Measurements from ENCODE around the gene ISM1.

Gene ISM1

GRCh38 chr20:13180986-13181889, 39.8 kb upstream of the ISM1 start (continued):
- TF ChIP-seq PATZ1 (CRISPR knock-in tag; IDR thresholded peaks at IDR 0.05; ENCODE audit: borderline replicate concordance) (no peak), PPARA (CRISPR knock-in tag; IDR thresholded peaks at IDR 0.05; ENCODE audit: borderline replicate concordance) (no peak)

GRCh38 chr20:13183005-13183404, 38.1 kb upstream of the ISM1 start:
- no peak for ATAC-seq
- TF ChIP-seq CSRNP3 (CRISPR knock-in tag; IDR thresholded peaks at IDR 0.05), result no peak
- TF ChIP-seq BACH2 (CRISPR knock-in tag; IDR thresholded peaks at IDR 0.05; ENCODE audit: borderline replicate concordance), result no peak
- no peak for TF ChIP-seq SNAI2 (CRISPR knock-in tag; IDR thresholded peaks at IDR 0.05)
- no peak for TF ChIP-seq POU6F1 (CRISPR knock-in tag; IDR thresholded peaks at IDR 0.05; ENCODE audit: borderline replicate concordance, low read depth)
- no peak for TF ChIP-seq PATZ1 (CRISPR knock-in tag; IDR thresholded peaks at IDR 0.05; ENCODE audit: borderline replicate concordance)
- TF ChIP-seq TCF4 (CRISPR knock-in tag; IDR thresholded peaks at IDR 0.05; ENCODE audit: borderline replicate concordance), result no peak
- TF ChIP-seq ZNF70 (CRISPR knock-in tag; IDR thresholded peaks at IDR 0.05), result no peak
- TF ChIP-seq CREB5 (CRISPR knock-in tag; IDR thresholded peaks at IDR 0.05; ENCODE audit: low read depth), result no peak
- TF ChIP-seq ZNF565 (CRISPR knock-in tag; conservative IDR thresholded peaks at IDR 0.05; ENCODE audit: low read depth), result no peak
- no peak for TF ChIP-seq ISL1 (CRISPR knock-in tag; IDR thresholded peaks at IDR 0.05)
- TF ChIP-seq ZNF8 (CRISPR knock-in tag; IDR thresholded peaks at IDR 0.05), result no peak
- no peak for TF ChIP-seq TOX (CRISPR knock-in tag; IDR thresholded peaks at IDR 0.05; ENCODE audit: borderline replicate concordance)
- TF ChIP-seq PPARA (CRISPR knock-in tag; IDR thresholded peaks at IDR 0.05; ENCODE audit: borderline replicate concordance), result no peak
- TF ChIP-seq ZFP30 (CRISPR knock-in tag; IDR thresholded peaks at IDR 0.05), result no peak
- TF ChIP-seq RARB (CRISPR knock-in tag; IDR thresholded peaks at IDR 0.05), result no peak
- no peak for TF ChIP-seq CSDC2 (CRISPR knock-in tag; IDR thresholded peaks at IDR 0.05)
- TF ChIP-seq ZC3H10 (CRISPR knock-in tag; IDR thresholded peaks at IDR 0.05), result no peak

- ATAC-seq, result no peak
- no peak for TF ChIP-seq GLIS3 (CRISPR knock-in tag; IDR thresholded peaks at IDR 0.05)
- no peak for TF ChIP-seq ZC3H10 (CRISPR knock-in tag; IDR thresholded peaks at IDR 0.05)
- no peak for TF ChIP-seq RARB (CRISPR knock-in tag; IDR thresholded peaks at IDR 0.05)
- TF ChIP-seq ZNF565 (CRISPR knock-in tag; conservative IDR thresholded peaks at IDR 0.05; ENCODE audit: low read depth), result no peak
- no peak for TF ChIP-seq SNAI2 (CRISPR knock-in tag; IDR thresholded peaks at IDR 0.05)
- TF ChIP-seq TCF4 (CRISPR knock-in tag; IDR thresholded peaks at IDR 0.05; ENCODE audit: borderline replicate concordance), result no peak
- no peak for TF ChIP-seq ARNTL (CRISPR knock-in tag; IDR thresholded peaks at IDR 0.05; ENCODE audit: borderline replicate concordance, low read depth)
- TF ChIP-seq CREB5 (CRISPR knock-in tag; IDR thresholded peaks at IDR 0.05; ENCODE audit: low read depth), result no peak
- no peak for TF ChIP-seq TOX (CRISPR knock-in tag; IDR thresholded peaks at IDR 0.05; ENCODE audit: borderline replicate concordance)
- no peak for TF ChIP-seq CSRNP3 (CRISPR knock-in tag; IDR thresholded peaks at IDR 0.05)
- TF ChIP-seq PATZ1 (CRISPR knock-in tag; IDR thresholded peaks at IDR 0.05; ENCODE audit: borderline replicate concordance), result no peak
- TF ChIP-seq ZNF8 (CRISPR knock-in tag; IDR thresholded peaks at IDR 0.05), result no peak
Observed at GRCh38 chr20:13186043-13186774, 34.9 kb upstream of the ISM1 start.
